IMR-90 (cell line): ENCODE results near the gene NRL.

Source experiments
- MAFK ChIP-seq: IDR thresholded peaks from 2 replicates; pipeline ENCODE4 v1.6.1; 2012; ENCODE audit warnings: low read depth, low read length, improper control_type of control experiment
- MXI1 ChIP-seq: IDR thresholded peaks from 2 replicates; pipeline ENCODE4 v1.6.1; 2012; ENCODE audit warnings: low read depth, mild to moderate bottlenecking, low read length, moderate library complexity, borderline replicate concordance
- NFE2L2 ChIP-seq: fragments of 150-350 bp; IDR thresholded peaks from 2 replicates; pipeline ENCODE4 v1.6.1; 2016; ENCODE audit warnings: low read depth, mild to moderate bottlenecking, low read length
- POLR2A ChIP-seq: IDR thresholded peaks from 2 replicates; pipeline ENCODE4 v1.6.1; 2012; ENCODE audit warnings: mild to moderate bottlenecking, low read depth, low read length
- SMC3 ChIP-seq: fragments of 150-350 bp; IDR thresholded peaks from 2 replicates; pipeline ENCODE4 v1.6.1; 2016; ENCODE audit warnings: low read depth, mild to moderate bottlenecking, antibody characterized with exemption, low read length, moderate library complexity
- TF ChIP-seq, protein P1 (sequence below): conservative IDR thresholded peaks from 2 replicates; pipeline ENCODE4 v1.5.1; 2012; ENCODE audit warnings: mild to moderate bottlenecking, low read depth, low read length, improper control_type of control experiment

DNA sequence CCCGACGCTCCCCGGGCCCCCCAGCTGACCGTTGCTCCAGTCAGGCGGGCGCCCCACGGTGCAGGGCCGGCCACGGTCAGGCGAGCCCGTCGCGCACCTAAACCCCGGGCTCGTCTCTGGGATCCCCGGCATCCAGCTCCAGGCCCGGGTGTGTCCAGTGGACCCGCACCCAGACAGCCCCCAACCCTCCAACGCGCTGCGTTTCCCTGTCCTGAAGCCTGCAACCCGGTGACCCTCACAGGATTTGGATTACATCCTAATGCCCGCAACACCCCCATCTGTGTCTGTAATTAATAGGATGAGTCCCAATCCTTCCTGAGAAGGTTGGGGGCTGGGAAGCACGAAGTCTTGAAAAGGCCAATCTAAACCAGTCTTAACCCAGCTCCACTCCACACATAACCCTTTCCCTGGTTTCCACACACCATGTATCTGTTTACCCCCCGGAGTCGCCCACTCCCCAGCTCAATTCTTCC, 33.0 kb downstream of the NRL start:
- TF ChIP-seq POLR2A (no peak), NFE2L2 (no peak), SMC3 (no peak), MAFK (no peak), MXI1 (no peak)
- TF ChIP-seq, protein P1, sequence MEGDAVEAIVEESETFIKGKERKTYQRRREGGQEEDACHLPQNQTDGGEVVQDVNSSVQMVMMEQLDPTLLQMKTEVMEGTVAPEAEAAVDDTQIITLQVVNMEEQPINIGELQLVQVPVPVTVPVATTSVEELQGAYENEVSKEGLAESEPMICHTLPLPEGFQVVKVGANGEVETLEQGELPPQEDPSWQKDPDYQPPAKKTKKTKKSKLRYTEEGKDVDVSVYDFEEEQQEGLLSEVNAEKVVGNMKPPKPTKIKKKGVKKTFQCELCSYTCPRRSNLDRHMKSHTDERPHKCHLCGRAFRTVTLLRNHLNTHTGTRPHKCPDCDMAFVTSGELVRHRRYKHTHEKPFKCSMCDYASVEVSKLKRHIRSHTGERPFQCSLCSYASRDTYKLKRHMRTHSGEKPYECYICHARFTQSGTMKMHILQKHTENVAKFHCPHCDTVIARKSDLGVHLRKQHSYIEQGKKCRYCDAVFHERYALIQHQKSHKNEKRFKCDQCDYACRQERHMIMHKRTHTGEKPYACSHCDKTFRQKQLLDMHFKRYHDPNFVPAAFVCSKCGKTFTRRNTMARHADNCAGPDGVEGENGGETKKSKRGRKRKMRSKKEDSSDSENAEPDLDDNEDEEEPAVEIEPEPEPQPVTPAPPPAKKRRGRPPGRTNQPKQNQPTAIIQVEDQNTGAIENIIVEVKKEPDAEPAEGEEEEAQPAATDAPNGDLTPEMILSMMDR = no peak
